ENCODE measurements around the gene SS18L1. TPM values are rescaled to one million over a fixed set of nuclear protein-coding genes. Genes with fewer than 3 reads are reported as not detected.
"Not testable (repeated sequence)": the region's sequence is repeated elsewhere in the genome, so short reads cannot be mapped to it uniquely, and the experiment has no call there.

SS18L1 gene
- total and polyA plus RNA-seq, 5 experiments from 2014 or later, result 0.39 to 23.6 (median 0.58) TPM

DNA sequence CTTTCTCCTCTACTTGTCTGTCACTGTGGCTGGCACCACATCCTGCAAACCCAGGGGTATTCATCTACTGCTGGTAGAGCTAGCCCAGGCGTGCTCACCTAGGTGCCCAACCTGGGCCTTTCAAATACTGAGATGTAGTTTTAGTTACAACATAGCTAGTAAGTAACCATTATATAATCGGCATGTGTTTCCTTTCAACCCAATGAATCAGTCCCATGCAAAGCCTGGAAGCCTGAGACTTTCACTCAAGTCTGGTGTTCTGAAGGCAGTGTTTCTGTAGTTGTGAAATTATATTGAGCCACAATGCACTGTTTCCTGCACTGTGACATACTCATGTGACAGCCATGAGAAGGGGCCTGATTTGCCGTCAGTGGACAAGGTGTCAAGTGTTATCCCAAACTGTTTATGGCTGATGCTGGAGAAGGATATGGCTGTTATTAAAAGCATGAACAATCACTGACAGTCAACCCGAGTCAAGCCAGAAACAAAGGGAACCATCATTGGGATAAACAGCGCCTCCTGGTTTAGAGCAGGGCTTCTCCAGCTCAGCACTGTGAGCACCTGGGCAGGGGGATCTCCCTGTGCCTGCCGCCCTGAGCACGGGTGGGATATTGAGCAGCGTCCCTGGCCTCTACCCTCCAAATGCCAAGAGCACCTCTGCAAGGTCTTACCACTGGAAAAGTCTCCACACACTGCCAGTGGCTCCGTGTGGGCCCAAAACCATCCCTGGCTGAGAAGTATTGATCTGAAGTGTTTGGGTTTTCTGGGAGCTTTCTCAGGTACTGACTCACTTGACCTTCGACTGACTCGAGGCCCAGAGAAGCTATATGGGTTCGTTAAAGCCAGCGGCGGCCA, 1.9 kb upstream of the SS18L1 start:
- Mint-ChIP-seq H3K36me3 (peaks cover 9 to 43% (median 16%) of the 10 kb centered on the region in 3 donors), H3K4me3 (peak overlapping the region; percentile 81 to 93 (median 89)), H3K9me3 (no peaks in the 10 kb centered on the region), H3K27ac (peak overlapping the region; percentile 85 to 97 (median 94)), H3K27me3 (no peaks in the 10 kb centered on the region), H3K4me1 (peaks cover 27 to 61% (median 53%) of the 10 kb centered on the region in 4 donors)
- ATAC-seq (peak in 1 of 2 donors; percentile 46), DNase-seq (peak in 6 of 10 donors; percentile 40 to 70 (median 56))
- POLR2A ChIA-PET, result interaction anchor here (0.6 to 5.4 kb wide), 8 partner anchors 8 to 245 kb away, joined by 3 to 58 read pairs (median 6); partner anchors contain the start of genes LSM14B, OSBPL2, RPS21 and TAF4

- Mint-ChIP-seq H3K36me3 (peaks cover 9 to 34% (median 13%) of the 10 kb centered on the region in 3 donors), H3K27ac (peak overlapping the region; percentile 85 to 97 (median 94)), H3K27me3 (no peaks in the 10 kb centered on the region), H3K4me3 (peak overlapping the region; percentile 81 to 93 (median 89)), H3K9me3 (no peaks in the 10 kb centered on the region), H3K4me1 (peaks cover 27 to 62% (median 54%) of the 10 kb centered on the region in 4 donors)
- DNase-seq (peak in 1 of 10 donors; percentile 27), ATAC-seq (peak in 1 of 2 donors; percentile 31)
- POLR2A ChIA-PET, result interaction anchor here (0.7 to 5.4 kb wide), 10 partner anchors 9 to 244 kb away, joined by 3 to 58 read pairs (median 6); partner anchors contain the start of genes LSM14B, RPS21 and TAF4
These were observed 1.1 kb upstream of the SS18L1 start for GRCh38 chr20:62142252-62143080.

- H3K36me3 Mint-ChIP-seq, result peaks cover 0 to 17% (median 2%) of the 10 kb centered on the region in 3 donors
- peak in 9 of 10 donors; percentile 15 to 45 (median 36) for DNase-seq
- H3K4me1 Mint-ChIP-seq, result peaks cover 24 to 65% (median 52%) of the 10 kb centered on the region in 4 donors
- POLR2A ChIA-PET, result interaction anchor here (1.0 to 5.4 kb wide), 4 partner anchors 21 to 93 kb away, joined by 3 to 58 read pairs (median 6); partner anchors contain the start of genes LSM14B, MTG2 and TAF4
- H3K4me3 Mint-ChIP-seq, result peak overlapping the region; percentile 72 to 88 (median 84)
- ATAC-seq, result peak; percentile 4 to 25
- no peaks in the 10 kb centered on the region for H3K9me3 Mint-ChIP-seq
- H3K27ac Mint-ChIP-seq, result peak overlapping the region; percentile 53 to 92 (median 86)
- H3K27me3 Mint-ChIP-seq, result no peaks in the 10 kb centered on the region
These were observed 622 bp downstream of the SS18L1 start for GRCh38 chr20:62143957-62144825.

DNA sequence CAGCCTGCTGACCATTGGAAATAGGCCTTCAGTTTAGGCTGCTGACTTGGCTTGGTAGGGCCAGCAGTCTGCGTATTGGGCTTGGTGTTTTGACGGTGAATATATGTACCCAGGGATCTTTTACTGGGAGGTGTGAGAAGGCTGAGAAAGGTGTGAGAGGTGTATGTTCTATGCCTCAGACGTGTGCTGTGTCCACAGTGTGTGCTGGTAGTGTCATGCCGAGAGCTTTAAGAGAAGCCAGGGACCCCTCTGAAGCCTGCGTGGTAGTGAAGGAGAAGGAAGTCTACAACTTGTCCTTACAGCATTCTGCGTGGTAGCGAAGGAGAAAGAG, 2.1 kb downstream of the SS18L1 start:
- DNase-seq (no peak), ATAC-seq (no peak)
- H3K27ac Mint-ChIP-seq, result peak overlapping the region in 5 of 10 donors; percentile 9 to 85 (median 47)
- no peaks in the 10 kb centered on the region for H3K9me3 Mint-ChIP-seq
- peaks cover 25 to 68% (median 52%) of the 10 kb centered on the region in 4 donors for H3K4me1 Mint-ChIP-seq
- H3K4me3 Mint-ChIP-seq, result peak overlapping the region in 8 of 10 donors; percentile 55 to 88 (median 85)
- POLR2A ChIA-PET, result interaction anchor here (0.7 to 5.4 kb wide), 2 partner anchors 23 to 241 kb away, joined by 3 to 58 read pairs; partner anchors contain the start of genes LSM14B and RPS21
- H3K36me3 Mint-ChIP-seq, result peaks cover 0 to 3% (median under 1%) of the 10 kb centered on the region in 3 donors
- no peaks in the 10 kb centered on the region for H3K27me3 Mint-ChIP-seq

DNA sequence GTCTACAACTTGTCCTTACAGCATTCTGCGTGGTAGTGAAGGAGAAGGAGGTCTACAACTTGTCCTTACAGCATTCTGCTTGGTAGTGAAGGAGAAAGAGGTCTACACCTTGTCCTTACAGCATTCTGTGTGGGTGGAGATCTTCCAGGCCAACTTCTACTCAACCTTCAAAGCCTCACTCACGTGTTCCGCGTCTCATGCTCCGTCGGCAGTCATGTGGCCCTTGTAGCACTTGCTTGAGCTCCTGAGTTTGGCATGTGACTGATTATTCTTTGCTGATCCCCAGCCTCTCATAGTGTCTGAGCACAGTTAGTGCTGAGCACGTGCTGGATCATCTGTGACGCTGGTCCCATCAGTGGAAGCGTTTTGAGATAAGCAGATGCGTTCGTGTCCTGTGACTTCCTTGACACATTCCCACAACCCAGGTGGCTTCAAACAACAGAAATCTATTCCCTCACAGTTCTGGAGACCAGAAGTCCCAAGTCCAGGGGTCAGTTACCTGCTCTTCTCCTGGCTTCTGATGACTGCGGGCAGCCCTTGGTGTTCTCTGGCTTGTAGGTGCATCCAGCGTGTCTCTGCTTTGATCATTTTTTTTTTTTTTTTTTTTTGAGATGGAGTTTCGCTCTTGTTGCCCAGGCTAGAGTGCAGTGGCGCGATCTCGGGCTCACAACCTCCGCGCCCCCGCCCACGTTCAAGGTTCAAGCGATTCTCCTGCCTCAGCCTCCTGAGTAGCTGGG, 2.6 kb downstream of the SS18L1 start:
- POLR2A ChIA-PET, result interaction anchor here (0.7 to 5.4 kb wide), 2 partner anchors 8 to 23 kb away, joined by 3 to 58 read pairs; partner anchors contain the start of gene LSM14B
- peak overlapping the region in 4 of 10 donors; percentile 7 to 85 (median 18) for H3K27ac Mint-ChIP-seq
- ATAC-seq, result no peak

DNA sequence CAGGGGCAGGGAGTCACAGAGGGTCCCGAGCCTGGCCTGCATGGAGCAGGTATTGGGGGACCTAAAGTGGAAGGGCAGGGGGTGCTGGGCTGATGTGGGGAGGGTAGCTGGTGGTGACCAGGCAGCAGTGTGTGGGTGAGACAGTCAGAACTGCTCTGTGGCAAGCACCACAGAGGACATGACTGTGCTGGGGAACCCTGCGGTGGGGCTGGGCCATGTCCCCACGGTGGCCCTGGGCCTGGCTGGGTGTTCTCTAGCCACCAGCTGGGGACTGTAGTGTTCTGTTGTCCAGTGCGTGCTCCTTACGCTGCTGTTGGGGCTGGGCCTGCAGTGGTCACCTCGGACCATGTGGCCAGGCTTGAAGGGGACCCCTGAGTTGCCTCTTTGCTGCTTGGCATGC, 3.6 kb downstream of the SS18L1 start:
- peak overlapping the region in 3 of 10 donors; percentile 9 to 75 (median 33) for H3K27ac Mint-ChIP-seq
- H3K4me3 Mint-ChIP-seq, result no peak overlapping the region
- POLR2A ChIA-PET, result interaction anchor here (0.7 kb wide), 1 partner anchor 9 kb away, joined by 3 read pairs; no protein-coding TSS in a partner anchor

More for the DNA sequence above, 2.6 kb downstream of the SS18L1 start:
- H3K27me3 Mint-ChIP-seq, result no peaks in the 10 kb centered on the region
- H3K4me3 Mint-ChIP-seq, result peak overlapping the region in 6 of 10 donors; percentile 11 to 87 (median 85)
- H3K36me3 Mint-ChIP-seq, result no peaks in the 10 kb centered on the region
- no peak for DNase-seq
- H3K4me1 Mint-ChIP-seq, result peaks cover 22 to 64% (median 47%) of the 10 kb centered on the region in 4 donors
- no peaks in the 10 kb centered on the region for H3K9me3 Mint-ChIP-seq

GRCh38 chr20:62147528-62147927, 4.0 kb downstream of the SS18L1 start:
- peaks cover 25 to 59% (median 38%) of the 10 kb centered on the region in 4 donors for H3K4me1 Mint-ChIP-seq
- POLR2A ChIA-PET, result no interaction called here
- peaks cover under 1 to 5% (median 4%) of the 10 kb centered on the region in 3 donors for H3K36me3 Mint-ChIP-seq
- no peaks in the 10 kb centered on the region for H3K9me3 Mint-ChIP-seq
- DNase-seq, result no peak
- peak overlapping the region in 1 of 10 donors; percentile 26 for H3K4me3 Mint-ChIP-seq
- H3K27ac Mint-ChIP-seq, result peak overlapping the region in 3 of 10 donors; percentile 9 to 75 (median 33)
- ATAC-seq, result no peak
- no peaks in the 10 kb centered on the region for H3K27me3 Mint-ChIP-seq

More for the DNA sequence above, 3.6 kb downstream of the SS18L1 start:
- Mint-ChIP-seq H3K4me1 (peaks cover 22 to 59% (median 39%) of the 10 kb centered on the region in 4 donors), H3K27me3 (no peaks in the 10 kb centered on the region), H3K36me3 (peaks cover 0 to under 1% (median under 1%) of the 10 kb centered on the region in 3 donors), H3K9me3 (no peaks in the 10 kb centered on the region)
- no peak for DNase-seq
- no peak for ATAC-seq

- POLR2A ChIA-PET, H3K27ac Mint-ChIP-seq, ATAC-seq, H3K36me3 Mint-ChIP-seq, H3K9me3 Mint-ChIP-seq, H3K4me3 Mint-ChIP-seq, H3K27me3 Mint-ChIP-seq, DNase-seq: not testable (repeated sequence)
- H3K4me1 Mint-ChIP-seq, result peaks cover 28 to 60% (median 41%) of the 10 kb centered on the region in 4 donors
These were observed 4.8 kb downstream of the SS18L1 start for GRCh38 chr20:62148383-62148782.

GRCh38 chr20:62148908-62149314, 5.3 kb downstream of the SS18L1 start:
- Mint-ChIP-seq H3K36me3 (peaks cover 5 to 14% (median 12%) of the 10 kb centered on the region in 3 donors), H3K4me1 (peaks cover 29 to 65% (median 42%) of the 10 kb centered on the region in 4 donors), H3K27me3 (no peaks in the 10 kb centered on the region), H3K9me3 (peaks cover 0 to 3% (median 0%) of the 10 kb centered on the region in 9 donors), H3K4me3 (peak overlapping the region in 1 of 10 donors; percentile 20), H3K27ac (no peak overlapping the region)
- ATAC-seq, result no peak
- no peak for DNase-seq
- POLR2A ChIA-PET, result no interaction called here

DNA sequence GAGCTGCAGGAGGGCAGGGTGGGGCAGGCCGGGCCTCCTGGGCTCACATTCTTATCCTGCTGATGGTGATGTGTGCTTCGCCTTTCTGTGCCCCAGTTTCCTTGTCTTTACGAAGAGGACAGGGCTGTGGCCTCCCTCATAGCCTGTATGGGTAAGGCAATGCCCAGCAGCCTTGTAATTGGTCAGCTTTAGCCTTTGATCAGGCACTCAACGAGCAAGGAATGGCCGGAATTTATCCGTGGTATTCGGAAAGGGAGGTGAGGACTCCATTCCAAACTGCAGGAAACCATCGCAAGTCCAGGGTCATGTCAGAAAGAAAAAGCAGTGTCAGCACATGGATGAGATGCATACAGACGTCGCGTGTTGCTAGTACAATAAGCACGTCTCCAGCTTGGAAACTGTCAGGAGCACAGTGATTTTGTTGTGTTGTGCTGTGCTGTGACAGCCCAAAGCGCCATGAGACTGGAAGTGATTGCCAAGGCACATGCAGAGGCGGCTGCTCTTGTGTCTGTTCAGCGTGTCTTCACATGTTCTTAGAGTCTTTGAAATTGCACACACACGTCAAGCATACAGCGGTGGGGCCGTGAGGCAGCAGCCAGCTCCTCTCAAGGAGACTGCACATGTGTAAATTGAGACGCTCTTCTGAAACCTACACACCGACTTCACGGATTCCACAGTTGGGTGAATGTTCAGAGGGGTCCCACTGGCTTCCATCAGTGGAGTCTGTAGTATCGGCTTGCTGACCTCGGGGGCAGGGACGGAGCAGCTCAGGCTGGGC, 6.2 kb downstream of the SS18L1 start:
- peaks cover 0 to 3% (median 0%) of the 10 kb centered on the region in 9 donors for H3K9me3 Mint-ChIP-seq
- no peak for ATAC-seq
- DNase-seq, result no peak
- POLR2A ChIA-PET, result no interaction called here
- no peak overlapping the region for H3K4me3 Mint-ChIP-seq
- peaks cover 25 to 62% (median 42%) of the 10 kb centered on the region in 4 donors for H3K4me1 Mint-ChIP-seq
- H3K27me3 Mint-ChIP-seq, result no peaks in the 10 kb centered on the region
- peak overlapping the region in 2 of 10 donors; percentile 28 to 40 for H3K27ac Mint-ChIP-seq
- H3K36me3 Mint-ChIP-seq, result peaks cover 5 to 22% (median 17%) of the 10 kb centered on the region in 3 donors
